ENCODE measurements around the gene DDR1.
"Not testable (repeated sequence)": the region's sequence is repeated elsewhere in the genome, so short reads cannot be mapped to it uniquely, and the experiment has no call there.

- TF ChIP-seq CTCF (IDR thresholded peaks at IDR 0.05; ENCODE audit: insufficient read depth, low read length, poor library complexity, severe bottlenecking); EZH2phosphoT487 (conservative IDR thresholded peaks at IDR 0.05; ENCODE audit: low read length): not testable (repeated sequence)
Observed at GRCh38 chr6:30852459-30852858, 31.9 kb upstream of the DDR1 start.
